Measurements from ENCODE around the gene AGRP.
A peak's percentile ranks its signal among the peaks of the same experiment; 100 is the strongest.

The AGRP gene

DNA sequence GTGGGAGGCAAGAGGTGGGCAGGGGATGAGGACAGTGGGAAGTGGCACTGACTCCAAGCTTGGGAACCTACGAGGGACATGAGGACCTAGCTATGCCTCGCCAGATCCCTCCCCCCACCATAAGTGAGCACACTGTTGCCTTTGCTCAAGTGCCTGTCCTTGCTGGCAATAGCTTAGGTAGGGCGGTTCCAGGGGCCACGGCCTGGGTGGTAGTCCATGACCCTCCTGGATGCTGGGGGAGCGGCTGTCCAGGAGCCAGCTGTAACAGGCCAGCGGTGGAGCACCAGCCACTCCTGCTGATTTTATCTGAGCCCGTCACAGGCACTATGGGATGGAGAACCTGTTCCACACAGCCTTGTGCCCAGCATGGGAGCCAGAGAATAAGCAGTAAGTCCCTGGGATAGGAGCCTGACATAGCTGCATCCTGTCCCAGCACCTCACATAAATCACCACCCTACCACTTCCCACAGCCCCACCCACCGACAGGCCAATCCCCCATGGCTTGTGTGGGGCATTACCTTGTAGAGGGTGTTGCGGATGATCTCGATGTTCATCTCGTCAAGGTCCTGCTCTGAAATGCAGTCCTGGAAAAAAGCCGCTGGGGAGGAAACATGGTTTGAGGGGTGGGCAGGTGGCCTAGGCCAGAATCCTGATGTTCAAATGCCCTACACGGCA, 40.6 kb downstream of the AGRP start:
- TF ChIP-seq, protein P1, sequence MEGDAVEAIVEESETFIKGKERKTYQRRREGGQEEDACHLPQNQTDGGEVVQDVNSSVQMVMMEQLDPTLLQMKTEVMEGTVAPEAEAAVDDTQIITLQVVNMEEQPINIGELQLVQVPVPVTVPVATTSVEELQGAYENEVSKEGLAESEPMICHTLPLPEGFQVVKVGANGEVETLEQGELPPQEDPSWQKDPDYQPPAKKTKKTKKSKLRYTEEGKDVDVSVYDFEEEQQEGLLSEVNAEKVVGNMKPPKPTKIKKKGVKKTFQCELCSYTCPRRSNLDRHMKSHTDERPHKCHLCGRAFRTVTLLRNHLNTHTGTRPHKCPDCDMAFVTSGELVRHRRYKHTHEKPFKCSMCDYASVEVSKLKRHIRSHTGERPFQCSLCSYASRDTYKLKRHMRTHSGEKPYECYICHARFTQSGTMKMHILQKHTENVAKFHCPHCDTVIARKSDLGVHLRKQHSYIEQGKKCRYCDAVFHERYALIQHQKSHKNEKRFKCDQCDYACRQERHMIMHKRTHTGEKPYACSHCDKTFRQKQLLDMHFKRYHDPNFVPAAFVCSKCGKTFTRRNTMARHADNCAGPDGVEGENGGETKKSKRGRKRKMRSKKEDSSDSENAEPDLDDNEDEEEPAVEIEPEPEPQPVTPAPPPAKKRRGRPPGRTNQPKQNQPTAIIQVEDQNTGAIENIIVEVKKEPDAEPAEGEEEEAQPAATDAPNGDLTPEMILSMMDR (conservative IDR thresholded peaks at IDR 0.05) = no peak
- peak overlapping the region; percentile 69 for H3K27ac ChIP-seq

GRCh38 chr16:67441907-67442306, 41.4 kb downstream of the AGRP start:
- TF ChIP-seq, protein P1 (conservative IDR thresholded peaks at IDR 0.05) = no peak
- peak overlapping the region; percentile 69 for H3K27ac ChIP-seq

DNA sequence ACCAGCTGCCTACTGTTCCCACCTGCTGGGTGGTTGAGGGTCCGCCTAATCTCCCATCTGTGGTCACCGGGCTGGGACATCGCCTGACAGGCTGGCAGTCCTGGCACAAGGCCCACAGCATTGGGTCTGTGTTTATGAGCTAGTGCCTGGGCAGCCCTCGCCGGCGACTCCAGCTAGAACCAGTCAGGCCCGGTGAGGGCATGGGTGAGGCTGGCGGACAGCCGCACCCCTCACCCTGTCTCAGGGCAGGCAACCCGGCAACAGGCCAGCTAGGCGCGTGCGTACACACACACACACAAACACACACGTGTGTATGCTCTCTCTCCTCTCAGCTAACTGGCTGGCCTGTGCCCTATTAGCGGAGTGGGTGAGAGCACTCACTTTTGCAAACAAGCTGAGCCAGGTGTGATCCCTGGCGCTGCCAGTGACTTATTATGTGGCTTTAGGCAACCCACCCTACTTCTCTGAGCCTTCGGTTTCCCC, 42.0 kb downstream of the AGRP start:
- peak overlapping the region; percentile 69 for H3K27ac ChIP-seq
- TF ChIP-seq, protein P1 (conservative IDR thresholded peaks at IDR 0.05) = no peak

DNA sequence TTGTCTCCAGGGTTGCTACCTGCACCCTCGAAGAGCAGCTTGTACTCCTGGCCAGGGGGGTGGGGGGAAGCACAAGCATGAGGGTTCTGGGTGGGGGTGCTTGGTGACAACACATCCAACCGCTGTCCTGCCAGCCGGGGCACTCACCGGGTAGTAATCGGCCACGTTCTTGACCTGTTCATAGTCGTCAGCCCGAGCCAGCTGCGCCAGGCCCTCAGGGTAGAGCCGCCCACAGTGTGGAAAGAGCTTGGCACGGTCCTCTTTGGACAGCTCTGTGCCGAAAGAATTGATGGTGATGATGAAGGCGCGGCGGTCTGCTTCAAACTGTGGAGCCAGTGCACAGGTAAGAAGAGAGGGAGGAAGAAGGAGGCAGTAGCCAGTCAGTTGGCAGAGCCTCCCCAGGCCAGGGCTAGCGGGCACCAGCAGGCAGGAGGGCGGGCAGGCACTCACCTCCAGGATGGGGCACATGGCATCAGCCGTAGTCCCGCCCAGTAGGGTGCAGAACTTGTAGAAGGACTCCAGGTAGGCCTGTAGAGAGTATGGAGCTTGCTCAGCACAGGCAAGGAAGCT, 44.4 kb downstream of the AGRP start:
- TF ChIP-seq, protein P1 (conservative IDR thresholded peaks at IDR 0.05) = no peak
- H3K27ac ChIP-seq = no peak overlapping the region

DNA sequence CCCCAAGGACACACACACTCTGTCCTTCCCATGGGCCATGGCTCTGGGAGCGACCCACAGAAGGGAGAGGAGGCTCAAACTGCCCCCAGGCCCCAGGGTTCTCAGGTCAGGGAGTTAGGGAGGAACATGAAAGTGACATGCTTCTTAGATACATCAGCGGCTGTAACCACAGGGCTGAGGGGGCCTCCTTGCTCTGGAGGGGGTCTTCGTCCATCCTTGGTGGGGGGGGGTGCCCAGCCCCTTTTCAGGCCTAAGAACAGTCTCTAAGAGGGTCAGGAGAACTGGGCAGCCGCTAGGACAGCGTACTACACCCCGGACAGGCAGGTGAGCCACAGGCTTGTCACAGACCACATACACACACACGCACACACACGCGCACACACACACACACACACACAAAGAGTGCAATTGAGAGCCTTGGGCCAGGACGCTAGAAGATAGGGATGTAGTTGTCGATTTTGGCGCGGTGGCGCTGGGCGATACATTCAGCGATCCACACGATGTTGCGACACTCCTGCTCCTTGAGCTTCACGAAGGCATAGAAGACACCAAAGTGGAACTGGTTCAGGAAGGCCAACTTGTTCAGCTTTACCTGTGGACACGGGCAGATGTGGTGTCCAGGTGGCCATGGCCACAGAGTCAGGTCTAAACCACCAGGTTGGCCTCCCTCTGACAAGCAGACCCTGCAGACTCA, 45.1 kb downstream of the AGRP start:
- TF ChIP-seq, protein P1 (conservative IDR thresholded peaks at IDR 0.05) = no peak
- H3K27ac ChIP-seq = no peak overlapping the region

- H3K27ac ChIP-seq = no peak overlapping the region
- TF ChIP-seq, protein P1 (conservative IDR thresholded peaks at IDR 0.05) = no peak
These were observed 45.8 kb downstream of the AGRP start for GRCh38 chr16:67437513-67437912.

DNA sequence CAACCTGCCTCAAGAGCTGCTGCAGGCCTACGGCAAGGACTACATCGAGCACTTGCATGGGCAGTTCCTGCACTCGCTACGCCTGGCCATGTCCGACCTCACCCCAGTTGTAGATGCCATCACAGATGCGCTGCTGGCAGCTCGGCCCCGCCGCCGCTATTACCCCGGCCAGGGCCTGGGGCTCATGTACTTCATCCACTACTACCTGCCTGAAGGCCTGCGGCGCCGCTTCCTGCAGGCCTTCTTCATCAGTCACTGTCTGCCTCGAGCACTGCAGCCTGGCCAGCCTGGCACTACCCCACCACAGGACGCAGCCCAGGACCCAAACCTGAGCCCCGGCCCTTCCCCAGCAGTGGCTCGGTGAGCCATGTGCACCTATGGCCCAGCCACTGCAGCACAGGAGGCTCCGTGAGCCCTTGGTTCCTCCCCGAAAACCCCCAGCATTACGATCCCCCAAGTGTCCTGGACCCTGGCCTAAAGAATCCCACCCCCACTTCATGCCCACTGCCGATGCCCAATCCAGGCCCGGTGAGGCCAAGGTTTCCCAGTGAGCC, 46.6 kb downstream of the AGRP start:
- TF ChIP-seq, protein P1 (conservative IDR thresholded peaks at IDR 0.05) = no peak
- no peak overlapping the region for H3K27ac ChIP-seq
